COR-L47 (cell line): Measurements from ENCODE around the gene TCEANC2.

ENCODE experiments used
- DNase-seq: peaks from one replicate; lab custom pipeline; 2025; lab: John Stamatoyannopoulos, UW

The TCEANC2 gene

GRCh38 chr1:54114955-54115354 lies 61.5 kb downstream of the TCEANC2 start:
- DNase-seq, result no peak

GRCh38 chr1:54115520-54115919 lies 62.1 kb downstream of the TCEANC2 start:
- no peak for DNase-seq

- DNase-seq, result no peak
Measured at GRCh38 chr1:54117815-54118563, 64.6 kb downstream of the TCEANC2 start.

GRCh38 chr1:54118704-54119103 lies 65.3 kb downstream of the TCEANC2 start:
- DNase-seq, result no peak

GRCh38 chr1:54120018-54120697 lies 66.8 kb downstream of the TCEANC2 start:
- no peak for DNase-seq

- no peak for DNase-seq
Measured at GRCh38 chr1:54120698-54121481, 67.5 kb downstream of the TCEANC2 start.

GRCh38 chr1:54121482-54122134 lies 68.2 kb downstream of the TCEANC2 start:
- peak; percentile 71 for DNase-seq

- DNase-seq, result no peak
Measured at GRCh38 chr1:54122135-54122751, 68.8 kb downstream of the TCEANC2 start.

- no peak for DNase-seq
Measured at GRCh38 chr1:54122992-54123391, 69.6 kb downstream of the TCEANC2 start.

GRCh38 chr1:54124472-54124871 lies 71.1 kb downstream of the TCEANC2 start:
- DNase-seq, result peak; percentile 95

- DNase-seq, result no peak
Measured at GRCh38 chr1:54124906-54125305, 71.5 kb downstream of the TCEANC2 start.

- no peak for DNase-seq
Measured at GRCh38 chr1:54125386-54126070, 72.1 kb downstream of the TCEANC2 start.

- DNase-seq, result no peak
Measured at GRCh38 chr1:54126271-54126815, 72.9 kb downstream of the TCEANC2 start.

GRCh38 chr1:54127594-54128300 lies 74.3 kb downstream of the TCEANC2 start:
- DNase-seq, result no peak

- no peak for DNase-seq
Measured at GRCh38 chr1:54129858-54130257, 76.5 kb downstream of the TCEANC2 start.

GRCh38 chr1:54131419-54131818 lies 78.0 kb downstream of the TCEANC2 start:
- DNase-seq, result no peak

- no peak for DNase-seq
Measured at GRCh38 chr1:54132495-54132894, 79.1 kb downstream of the TCEANC2 start.

- DNase-seq, result no peak
Measured at GRCh38 chr1:54134295-54134694, 80.9 kb downstream of the TCEANC2 start.

GRCh38 chr1:54135436-54136120 lies 82.2 kb downstream of the TCEANC2 start:
- DNase-seq, result no peak
